Ecto neural progenitor cell (in vitro differentiated cells): Measurements from ENCODE around the gene LENG9.

Source experiments
- DNase-seq: peaks from one replicate; pipeline ENCODE4 v3.0.0-alpha.2; 2018; ENCODE audit warnings: low spot score

Gene LENG9

DNA sequence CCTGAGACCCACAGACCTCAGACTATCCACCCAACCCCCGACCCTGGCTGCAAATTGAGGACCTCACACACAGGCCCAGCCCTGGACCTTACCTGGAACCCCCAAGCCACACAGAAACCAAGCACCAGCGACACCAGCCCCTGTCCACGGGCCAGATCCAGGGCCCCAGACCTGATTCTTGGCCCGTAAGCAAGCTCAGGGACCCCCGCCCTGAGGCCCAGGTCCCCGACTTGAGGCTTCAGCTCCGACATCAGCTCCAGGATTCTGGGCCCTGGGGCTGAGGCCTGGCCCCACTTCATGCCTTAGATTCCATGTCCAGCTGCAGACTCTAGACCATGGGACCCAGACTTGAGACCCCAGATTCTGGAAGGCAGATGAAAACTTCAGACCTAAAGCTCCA, 42.1 kb downstream of the LENG9 start:
- DNase-seq, result peak; percentile 61

DNA sequence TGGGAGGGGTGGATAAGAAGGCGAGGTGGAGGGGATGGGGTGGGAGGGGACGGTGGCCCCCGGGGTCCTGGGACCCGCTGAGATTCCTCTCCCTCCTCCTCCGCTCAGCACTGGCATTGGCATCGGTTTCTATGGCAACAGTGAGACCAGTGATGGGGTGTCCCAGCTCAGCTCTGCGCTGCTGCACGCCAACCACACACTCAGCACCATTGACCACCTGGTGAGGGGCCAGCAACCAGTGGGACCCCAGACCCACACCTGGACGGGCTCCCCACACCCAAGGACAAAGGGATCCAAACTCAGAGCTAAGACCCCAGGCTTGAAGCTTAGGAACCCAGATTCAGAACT, 42.4 kb downstream of the LENG9 start:
- DNase-seq, result no peak

DNA sequence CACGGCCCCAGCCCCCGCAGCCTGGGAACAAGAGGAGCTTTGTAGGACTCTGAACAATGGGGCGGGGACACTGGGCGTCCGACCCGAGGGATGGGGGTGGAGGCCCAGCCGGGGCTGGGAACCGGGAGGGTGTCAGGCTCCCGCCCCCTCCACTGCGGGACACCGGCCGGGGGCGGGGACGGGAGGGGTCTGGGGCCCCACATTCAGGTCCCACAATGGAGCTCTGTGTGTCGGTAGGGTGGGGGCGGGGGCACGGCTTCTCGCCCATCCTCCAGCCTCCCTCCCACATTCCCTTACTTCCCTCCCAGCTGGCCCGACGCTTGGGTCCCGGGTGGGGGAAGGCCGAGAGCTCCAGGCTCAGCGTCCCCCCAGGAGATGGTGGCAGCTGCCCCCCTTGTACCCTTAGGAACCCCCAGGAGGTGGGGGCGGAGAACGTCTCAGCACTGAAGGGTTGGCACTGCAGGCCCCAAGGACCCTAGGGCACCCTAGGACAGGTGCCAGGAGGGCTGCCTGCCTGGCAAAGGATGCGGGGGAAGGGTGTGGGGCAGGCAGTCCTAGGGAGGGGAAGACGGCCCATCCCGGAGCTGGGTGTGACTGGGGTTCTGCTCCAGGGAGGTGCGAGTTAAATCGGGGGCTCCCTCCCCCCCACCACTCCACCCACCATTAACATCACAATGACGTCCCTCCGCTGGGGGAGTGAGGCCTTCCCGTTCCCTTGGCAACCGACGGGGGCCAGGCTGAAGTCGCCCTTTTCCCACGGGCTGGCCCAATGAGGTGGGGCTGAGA, 43.0 kb downstream of the LENG9 start:
- DNase-seq, result peak; percentile 93

DNA sequence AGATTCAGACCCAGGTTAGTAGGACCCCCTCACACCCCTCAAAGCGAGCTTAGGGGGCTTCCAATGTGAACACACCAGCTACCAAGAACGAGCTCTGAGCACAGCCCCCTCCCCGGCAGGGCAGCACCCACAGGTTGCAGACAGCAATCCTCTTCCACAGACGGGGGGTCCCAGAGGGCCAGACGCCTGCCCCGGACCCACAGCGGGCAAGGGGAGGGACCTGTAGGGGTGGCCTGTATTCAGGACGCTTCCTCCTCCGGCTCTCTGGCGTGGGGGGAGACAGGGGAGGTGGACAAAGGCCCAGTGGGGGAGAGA, 43.6 kb downstream of the LENG9 start:
- DNase-seq, result no peak

- DNase-seq, result no peak
Measured at GRCh38 chr19:54418930-54419800, 44.4 kb downstream of the LENG9 start.

GRCh38 chr19:54418030-54418929, 45.3 kb downstream of the LENG9 start:
- DNase-seq, result peak; percentile 60

DNA sequence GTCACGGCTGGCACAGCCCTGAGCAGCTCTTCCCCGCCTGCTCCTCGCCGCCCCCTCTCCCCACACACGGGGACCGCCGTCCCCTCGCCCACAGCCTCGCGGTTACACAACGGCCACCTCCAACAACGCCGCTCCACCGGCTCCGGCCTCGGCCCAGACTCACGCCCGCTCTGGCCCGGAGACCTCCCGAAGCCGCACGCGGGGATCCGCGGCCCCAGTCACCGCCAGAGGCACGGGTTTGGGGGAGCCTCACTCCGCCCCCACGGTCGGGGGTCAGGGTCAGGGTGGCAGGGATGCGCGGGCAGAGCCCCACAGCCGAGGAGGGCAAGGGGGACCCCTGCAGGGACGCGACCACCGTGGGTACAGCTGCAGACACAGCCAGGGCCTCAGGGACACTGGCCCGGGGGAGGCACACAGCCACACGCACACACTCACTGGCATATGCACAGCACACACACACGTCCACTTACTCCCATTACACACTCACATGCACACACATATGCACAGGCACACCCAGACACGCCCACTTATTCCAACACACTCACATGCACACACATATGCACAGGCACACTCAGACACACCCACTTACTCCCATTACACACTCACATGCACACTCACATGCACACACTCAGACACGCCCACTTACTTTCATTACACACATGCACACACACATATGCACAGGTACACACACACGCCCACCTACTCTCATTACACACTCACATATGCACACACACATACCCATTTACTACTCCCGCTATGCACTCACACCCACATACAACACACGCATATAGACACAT, 46.7 kb downstream of the LENG9 start:
- peak; percentile 61 for DNase-seq

- DNase-seq, result peak; percentile 48
Measured at GRCh38 chr19:54415901-54416673, 47.5 kb downstream of the LENG9 start.

DNA sequence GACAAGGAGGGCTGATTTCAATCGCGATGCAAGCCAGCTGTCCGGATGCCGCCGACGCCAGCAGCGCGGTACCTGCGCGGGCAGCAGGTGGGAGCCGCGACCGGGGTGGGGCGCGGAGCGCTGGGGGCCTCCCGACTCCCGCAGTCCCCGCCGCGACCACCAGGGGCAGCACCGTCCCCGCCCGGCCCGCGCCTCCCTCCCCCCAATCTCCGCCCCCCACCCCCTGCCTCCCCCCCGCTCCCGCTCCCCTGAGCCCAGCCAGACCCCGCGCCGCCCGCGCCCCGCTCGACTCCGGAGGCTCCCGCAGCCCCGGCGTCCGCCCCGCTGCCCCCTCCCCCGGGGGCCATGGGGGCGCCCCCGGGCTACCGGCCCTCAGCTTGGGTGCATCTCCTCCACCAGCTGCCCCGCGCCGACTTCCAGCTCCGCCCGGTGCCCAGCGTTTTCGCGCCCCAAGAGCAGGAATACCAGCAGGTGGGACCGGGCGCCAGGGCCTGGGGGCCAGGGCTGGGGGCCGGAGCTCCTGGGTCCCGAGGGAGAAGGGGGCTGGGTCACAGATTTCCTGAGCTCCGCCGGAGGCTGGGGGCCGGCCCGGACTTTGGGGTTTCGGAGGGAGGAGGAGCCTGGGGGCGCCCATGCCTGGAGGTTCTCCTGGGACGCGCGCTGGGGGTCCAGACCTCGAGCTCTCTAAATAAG, 48.2 kb downstream of the LENG9 start, which contains the start of gene TTYH1:
TTYH1 (plus strand) TSS at position 257 of the 693 bp plus-strand sequence; CDS start at position 346, 89 bp downstream.
- DNase-seq, result peak; percentile 83

DNA sequence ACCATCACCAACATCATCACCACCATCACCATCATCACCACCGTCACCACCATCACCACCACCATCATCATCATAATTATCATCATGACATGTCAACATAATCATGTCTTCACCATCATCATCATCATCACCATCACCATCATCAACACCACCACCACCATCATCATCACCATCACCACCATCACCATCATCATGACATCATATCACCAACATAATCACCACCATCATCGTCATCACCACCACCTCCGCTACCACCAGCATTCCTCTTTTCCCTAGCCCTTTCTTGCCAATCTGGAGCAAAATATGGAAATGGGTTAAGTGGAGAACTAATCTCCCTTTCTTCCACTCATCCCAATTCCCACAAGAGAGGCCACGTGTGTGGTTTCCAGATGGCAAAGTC, 49.4 kb downstream of the LENG9 start:
- DNase-seq, result no peak

DNA sequence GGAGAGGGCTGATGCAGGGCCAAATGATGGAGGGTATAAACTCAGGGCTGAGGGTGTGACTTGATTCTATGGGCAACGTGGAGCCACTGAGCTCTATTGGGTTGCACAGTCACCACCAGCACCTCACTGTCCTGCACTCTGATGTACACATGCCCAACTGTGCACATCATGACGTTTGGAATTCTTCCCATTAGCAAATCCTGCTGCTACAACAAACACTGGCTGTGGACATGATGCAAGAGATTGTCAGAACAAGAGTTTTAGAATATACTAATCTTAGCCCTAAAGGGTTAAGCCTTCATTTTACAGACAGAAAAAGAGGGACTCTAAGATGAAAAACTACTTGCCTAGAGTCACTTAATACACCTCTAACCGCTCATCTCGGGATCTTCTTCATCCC, 50.7 kb downstream of the LENG9 start:
- DNase-seq, result no peak
